ENCODE results near the gene CDH8.

DNA sequence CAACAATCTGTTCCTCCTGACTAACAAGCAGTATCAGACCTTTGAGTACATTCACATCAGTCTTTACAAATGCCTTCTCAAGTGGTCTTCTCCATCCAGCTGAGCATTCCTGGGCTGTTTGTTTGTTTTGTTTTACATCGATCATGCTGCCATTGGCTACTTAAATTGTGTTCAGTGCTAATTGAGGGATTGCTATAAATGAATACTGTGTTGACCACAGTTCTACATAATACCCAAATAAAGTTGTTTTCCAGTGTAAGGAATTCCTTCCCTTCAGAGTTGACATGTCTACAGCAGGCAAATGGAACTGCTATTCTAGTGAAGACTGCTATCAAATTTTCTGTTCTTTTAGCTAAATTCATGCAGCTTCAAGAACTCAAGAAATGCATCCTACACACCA, 3.2 kb downstream of the CDH8 start:
- TF ChIP-seq, protein P1, sequence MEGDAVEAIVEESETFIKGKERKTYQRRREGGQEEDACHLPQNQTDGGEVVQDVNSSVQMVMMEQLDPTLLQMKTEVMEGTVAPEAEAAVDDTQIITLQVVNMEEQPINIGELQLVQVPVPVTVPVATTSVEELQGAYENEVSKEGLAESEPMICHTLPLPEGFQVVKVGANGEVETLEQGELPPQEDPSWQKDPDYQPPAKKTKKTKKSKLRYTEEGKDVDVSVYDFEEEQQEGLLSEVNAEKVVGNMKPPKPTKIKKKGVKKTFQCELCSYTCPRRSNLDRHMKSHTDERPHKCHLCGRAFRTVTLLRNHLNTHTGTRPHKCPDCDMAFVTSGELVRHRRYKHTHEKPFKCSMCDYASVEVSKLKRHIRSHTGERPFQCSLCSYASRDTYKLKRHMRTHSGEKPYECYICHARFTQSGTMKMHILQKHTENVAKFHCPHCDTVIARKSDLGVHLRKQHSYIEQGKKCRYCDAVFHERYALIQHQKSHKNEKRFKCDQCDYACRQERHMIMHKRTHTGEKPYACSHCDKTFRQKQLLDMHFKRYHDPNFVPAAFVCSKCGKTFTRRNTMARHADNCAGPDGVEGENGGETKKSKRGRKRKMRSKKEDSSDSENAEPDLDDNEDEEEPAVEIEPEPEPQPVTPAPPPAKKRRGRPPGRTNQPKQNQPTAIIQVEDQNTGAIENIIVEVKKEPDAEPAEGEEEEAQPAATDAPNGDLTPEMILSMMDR (conservative IDR thresholded peaks at IDR 0.05; ENCODE audit: low read depth, low read length), result no peak
- TF ChIP-seq FOS (IDR thresholded peaks at IDR 0.05; ENCODE audit: low read depth, low read length) (no peak), POLR2A (IDR thresholded peaks at IDR 0.05; ENCODE audit: low read depth, low read length) (no peak), MXI1 (IDR thresholded peaks at IDR 0.05; ENCODE audit: borderline replicate concordance, low read depth, low read length) (no peak), CHD1 (IDR thresholded peaks at IDR 0.05; ENCODE audit: low read depth, low read length) (no peak), USF2 (IDR thresholded peaks at IDR 0.05; ENCODE audit: low read depth, low read length) (no peak), SMC3 (IDR thresholded peaks at IDR 0.05; ENCODE audit: low read depth, low read length) (no peak), RAD21 (IDR thresholded peaks at IDR 0.05; ENCODE audit: low read length) (no peak), CEBPB (IDR thresholded peaks at IDR 0.05; ENCODE audit: low read depth, low read length) (no peak), RFX5 (IDR thresholded peaks at IDR 0.05; ENCODE audit: low read depth, low read length) (no peak), MAZ (IDR thresholded peaks at IDR 0.05; ENCODE audit: borderline replicate concordance, low read depth, low read length) (no peak), NFE2L2 (IDR thresholded peaks at IDR 0.05; ENCODE audit: low read depth, low read length) (no peak), MAFK (IDR thresholded peaks at IDR 0.05; ENCODE audit: low read depth, low read length) (no peak)
- TF ChIP-seq, protein P2, sequence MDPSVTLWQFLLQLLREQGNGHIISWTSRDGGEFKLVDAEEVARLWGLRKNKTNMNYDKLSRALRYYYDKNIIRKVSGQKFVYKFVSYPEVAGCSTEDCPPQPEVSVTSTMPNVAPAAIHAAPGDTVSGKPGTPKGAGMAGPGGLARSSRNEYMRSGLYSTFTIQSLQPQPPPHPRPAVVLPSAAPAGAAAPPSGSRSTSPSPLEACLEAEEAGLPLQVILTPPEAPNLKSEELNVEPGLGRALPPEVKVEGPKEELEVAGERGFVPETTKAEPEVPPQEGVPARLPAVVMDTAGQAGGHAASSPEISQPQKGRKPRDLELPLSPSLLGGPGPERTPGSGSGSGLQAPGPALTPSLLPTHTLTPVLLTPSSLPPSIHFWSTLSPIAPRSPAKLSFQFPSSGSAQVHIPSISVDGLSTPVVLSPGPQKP (IDR thresholded peaks at IDR 0.05; ENCODE audit: borderline replicate concordance, low read depth, low read length), result no peak
